Sigmoid colon (tissue), 7 donors: ENCODE data around the gene PSMD7. TPM values are rescaled to one million over a fixed set of nuclear protein-coding genes. Genes with fewer than 3 reads are reported as not detected.

Source experiments
- DNase-seq: peaks from one replicate; pipeline ENCODE4 v3.0.0-alpha.2; 2019
- H3K27ac ChIP-seq, 4 donors: fragments of 200-600 bp; sonication (generic); one replicate each; pipeline ENCODE4 v1.5.1; 2016 to 2019; ENCODE audit warnings: mild to moderate bottlenecking in 1 of 4
- H3K27me3 ChIP-seq, 3 donors: fragments of 200-600 bp; sonication (generic); one replicate each; pipeline ENCODE4 v1.5.1; 2019; ENCODE audit warnings: mild to moderate bottlenecking in 1 of 3
- H3K36me3 ChIP-seq, 4 donors: fragments of 200-600 bp; sonication (generic); one replicate each; pipeline ENCODE4 v1.5.1; 2016 to 2019
- H3K4me1 ChIP-seq, 4 donors: fragments of 200-600 bp; sonication (generic); one replicate each; pipeline ENCODE4 v1.5.1; 2017 to 2019
- H3K4me3 ChIP-seq, 4 donors: fragments of 200-600 bp; sonication (generic); one replicate each; pipeline ENCODE4 v1.5.1; 2017 to 2019; ENCODE audit warnings: mild to moderate bottlenecking in 2 of 4, moderate library complexity in 1 of 4
- H3K9me3 ChIP-seq, 4 donors: fragments of 200-600 bp in 3 of 4; sonication (generic) in 3 of 4; one replicate each; pipeline versions ENCODE4 v1.5.1 to v1.6.1; 2013 to 2019
- EP300 ChIP-seq, 4 donors: sonication (generic); formaldehyde crosslinking; IDR thresholded peaks; one replicate each; pipeline ENCODE4 v1.6.1; 2017; ENCODE audit warnings: antibody characterized with exemption in 4 of 4
- POLR2A ChIP-seq, 2 donors: fragments of 450-650 bp; IDR thresholded peaks; one replicate each; pipeline ENCODE4 v1.6.1; 2016; ENCODE audit warnings: antibody characterized with exemption in 2 of 2, mild to moderate bottlenecking in 2 of 2, moderate library complexity in 2 of 2
- POLR2AphosphoS5 ChIP-seq, 4 donors: sonication (generic); formaldehyde crosslinking; IDR thresholded peaks; one replicate each; pipeline ENCODE4 v1.6.1; 2017; ENCODE audit warnings: antibody characterized with exemption in 4 of 4
- WGBS, 2 donors: extraction: QIAGEN DNeasy Blood & Tissue Kit; methylation state at CpG; one replicate each; pipeline ENCODE4 v1.1.7; 2013; 5-methylcytosine and 5-hydroxymethylcytosine counted together
- intact Hi-C: fragments of 100-400 bp; cut with DNase I; formaldehyde crosslinking; loops from one replicate; pipeline ENCODE4 v1.15.1; 2023
- polyA plus RNA-seq, 3 donors: library from polyadenylated mRNA; stranded (reverse); fragments of 200-250 nt; gene quantifications; one replicate each; pipeline ENCODE4 v1.2.3, GENCODE V29; 2013
- total RNA-seq, 4 donors: library from RNA; depleted of rRNA; stranded (reverse); fragments of >200 nt; gene quantifications; one replicate each; pipeline ENCODE4 v1.1.0, GENCODE V29; 2016
- TF ChIP-seq, protein P1 (sequence below), 4 experiments: fragments of 450-650 bp in 3 of 4; fragments of 200-600 bp in 1 of 4; IDR thresholded peaks; one replicate each; pipeline ENCODE4 v1.5.1; 2016 to 2019; ENCODE audit warnings: antibody characterized with exemption in 4 of 4, mild to moderate bottlenecking in 3 of 4, moderate library complexity in 2 of 4
- donor health status: healthy with polysubstance abuse.
- donor health status: Bipolar disorder and iron deficiency.
- donor health status: healthy.

The PSMD7 gene
- total and polyA plus RNA-seq, 7 donors: 62.9 to 160 (median 85.1) TPM

DNA sequence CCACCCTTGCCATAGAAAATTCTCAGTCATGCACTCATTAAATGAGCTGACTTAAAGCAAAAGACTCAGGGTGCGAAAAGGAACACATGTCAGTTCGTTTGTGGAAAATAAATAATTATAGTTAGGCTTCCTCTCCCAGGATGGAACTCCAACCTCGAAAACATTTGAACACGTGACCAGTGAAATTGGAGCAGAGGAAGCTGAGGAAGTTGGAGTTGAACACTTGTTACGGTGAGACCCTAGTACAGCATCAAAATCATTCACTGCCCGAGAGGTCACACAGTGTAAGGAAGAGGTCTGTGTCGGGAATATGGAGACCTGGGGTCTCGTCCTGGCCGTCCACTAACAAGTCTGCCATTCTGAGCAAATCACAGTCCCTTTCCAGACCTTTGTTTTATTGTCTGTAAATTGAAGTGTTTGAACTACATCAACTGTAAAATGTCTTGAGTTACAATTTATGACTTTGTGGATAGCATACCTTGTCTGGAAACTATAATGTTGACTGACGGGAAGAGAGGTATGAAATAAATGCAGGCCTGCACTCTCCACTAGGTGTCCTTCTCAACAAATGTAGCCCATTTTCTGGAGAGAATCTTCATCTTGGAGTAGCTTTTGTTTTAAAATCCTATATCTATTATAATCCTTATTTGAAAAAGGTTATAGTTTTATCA lies 7.7 kb downstream of the PSMD7 start:
- Histone ChIP-seq H3K36me3 (peaks cover 49 to 83% (median 71%) of the 10 kb centered on the region in 4 donors), H3K27me3 (no peaks in the 10 kb centered on the region), H3K27ac (no peak overlapping the region), H3K4me1 (peaks cover 0 to 8% (median 4%) of the 10 kb centered on the region in 4 donors), H3K4me3 (no peak overlapping the region), H3K9me3 (no peaks in the 10 kb centered on the region)
- TF ChIP-seq, protein P1, sequence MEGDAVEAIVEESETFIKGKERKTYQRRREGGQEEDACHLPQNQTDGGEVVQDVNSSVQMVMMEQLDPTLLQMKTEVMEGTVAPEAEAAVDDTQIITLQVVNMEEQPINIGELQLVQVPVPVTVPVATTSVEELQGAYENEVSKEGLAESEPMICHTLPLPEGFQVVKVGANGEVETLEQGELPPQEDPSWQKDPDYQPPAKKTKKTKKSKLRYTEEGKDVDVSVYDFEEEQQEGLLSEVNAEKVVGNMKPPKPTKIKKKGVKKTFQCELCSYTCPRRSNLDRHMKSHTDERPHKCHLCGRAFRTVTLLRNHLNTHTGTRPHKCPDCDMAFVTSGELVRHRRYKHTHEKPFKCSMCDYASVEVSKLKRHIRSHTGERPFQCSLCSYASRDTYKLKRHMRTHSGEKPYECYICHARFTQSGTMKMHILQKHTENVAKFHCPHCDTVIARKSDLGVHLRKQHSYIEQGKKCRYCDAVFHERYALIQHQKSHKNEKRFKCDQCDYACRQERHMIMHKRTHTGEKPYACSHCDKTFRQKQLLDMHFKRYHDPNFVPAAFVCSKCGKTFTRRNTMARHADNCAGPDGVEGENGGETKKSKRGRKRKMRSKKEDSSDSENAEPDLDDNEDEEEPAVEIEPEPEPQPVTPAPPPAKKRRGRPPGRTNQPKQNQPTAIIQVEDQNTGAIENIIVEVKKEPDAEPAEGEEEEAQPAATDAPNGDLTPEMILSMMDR (IDR thresholded peaks at IDR 0.05): no peak
- TF ChIP-seq POLR2A (IDR thresholded peaks at IDR 0.05): no peak
- no peak for TF ChIP-seq EP300 (IDR thresholded peaks at IDR 0.05)
- no peak for TF ChIP-seq POLR2AphosphoS5 (IDR thresholded peaks at IDR 0.05)
- DNase-seq: no peak
- intact Hi-C loops: no loop called here
- 63 to 79% methylated on average over 10 of the region's 10 CpGs for WGBS, 2 donors

DNA sequence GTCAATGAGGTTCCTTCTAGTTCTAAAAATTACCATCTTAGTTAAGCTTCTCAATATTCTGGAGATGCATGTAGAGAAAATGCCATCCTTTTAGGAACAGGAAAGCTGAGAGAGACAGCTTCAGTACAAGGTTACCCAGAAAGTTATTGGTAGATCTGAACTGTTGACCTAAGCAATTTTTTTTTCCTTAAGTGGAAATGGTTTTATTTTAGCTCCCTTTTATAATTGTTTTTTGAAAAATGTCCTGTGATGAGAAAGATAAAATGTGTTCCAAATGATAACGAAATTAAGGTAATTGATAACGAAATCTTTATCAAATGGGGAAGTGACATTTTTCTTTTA lies 8.2 kb downstream of the PSMD7 start:
- TF ChIP-seq EP300 (IDR thresholded peaks at IDR 0.05) (no peak), POLR2AphosphoS5 (IDR thresholded peaks at IDR 0.05) (no peak), POLR2A (IDR thresholded peaks at IDR 0.05) (no peak)
- TF ChIP-seq, protein P1 (IDR thresholded peaks at IDR 0.05): no peak
- H3K36me3 ChIP-seq: peaks cover 49 to 79% (median 70%) of the 10 kb centered on the region in 4 donors
- H3K4me3 ChIP-seq: no peak overlapping the region
- H3K27me3 ChIP-seq: no peaks in the 10 kb centered on the region
- no peaks in the 10 kb centered on the region for H3K9me3 ChIP-seq
- peaks cover 0 to 3% (median 0%) of the 10 kb centered on the region in 4 donors for H3K4me1 ChIP-seq
- WGBS, 2 donors: 89 to 90% methylated on average over 2 of the region's 2 CpGs
- no peak for DNase-seq
- intact Hi-C loops: no loop called here
- H3K27ac ChIP-seq: no peak overlapping the region

GRCh38 chr16:74305281-74305680 lies 8.7 kb downstream of the PSMD7 start:
- H3K36me3 ChIP-seq: peaks cover 49 to 74% (median 66%) of the 10 kb centered on the region in 4 donors
- intact Hi-C loops: no loop called here
- no peaks in the 10 kb centered on the region for H3K27me3 ChIP-seq
- no peaks in the 10 kb centered on the region for H3K4me1 ChIP-seq
- H3K27ac ChIP-seq: no peak overlapping the region
- no peaks in the 10 kb centered on the region for H3K9me3 ChIP-seq
- TF ChIP-seq, protein P1 (IDR thresholded peaks at IDR 0.05): no peak
- TF ChIP-seq POLR2AphosphoS5 (IDR thresholded peaks at IDR 0.05) (no peak), POLR2A (IDR thresholded peaks at IDR 0.05) (no peak), EP300 (IDR thresholded peaks at IDR 0.05) (no peak)
- no peak for DNase-seq
- WGBS, 2 donors: 86 to 94% methylated on average over 11 of the region's 11 CpGs
- H3K4me3 ChIP-seq: no peak overlapping the region

DNA sequence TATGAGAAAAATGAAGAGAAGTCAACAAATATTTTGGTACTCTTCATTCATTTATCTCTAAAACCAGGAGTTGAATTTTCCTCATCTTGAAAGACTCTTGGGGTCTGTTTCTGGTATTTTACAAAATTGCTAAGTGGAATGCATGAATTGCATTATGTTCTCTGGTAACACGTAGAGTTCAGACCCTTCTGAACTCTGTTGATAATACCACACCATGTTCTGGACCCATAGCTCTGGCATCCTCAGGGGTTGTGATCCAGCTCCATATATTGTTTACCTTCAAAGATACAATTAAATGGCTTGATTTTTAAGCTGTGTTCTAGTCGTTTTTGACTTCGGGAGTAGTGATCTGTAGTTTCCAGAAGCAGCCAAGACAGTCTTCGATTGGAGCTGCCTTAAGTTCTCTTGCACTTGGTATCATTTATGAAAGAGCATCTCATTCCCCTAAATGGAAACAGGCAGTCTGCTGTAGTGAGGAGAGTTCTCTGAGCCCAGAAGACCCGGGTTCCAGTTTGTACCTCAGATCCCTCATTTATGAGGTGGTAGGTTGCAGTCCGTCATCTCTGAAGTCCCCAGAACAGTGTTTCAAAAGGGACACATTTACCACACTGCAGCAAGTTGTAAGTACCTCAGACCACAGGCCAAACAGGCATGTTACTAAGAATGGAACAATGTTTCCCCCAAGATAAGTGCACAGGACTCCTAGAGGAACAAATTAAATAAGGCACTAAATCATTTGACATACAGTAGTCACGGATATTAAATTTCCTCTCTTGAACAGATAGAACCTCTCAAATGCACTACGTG lies 9.6 kb downstream of the PSMD7 start:
- Histone ChIP-seq H3K27me3 (no peaks in the 10 kb centered on the region), H3K9me3 (no peaks in the 10 kb centered on the region), H3K27ac (no peak overlapping the region), H3K36me3 (peaks cover 46 to 65% (median 59%) of the 10 kb centered on the region in 4 donors), H3K4me1 (no peaks in the 10 kb centered on the region), H3K4me3 (no peak overlapping the region)
- TF ChIP-seq EP300 (IDR thresholded peaks at IDR 0.05) (no peak), POLR2AphosphoS5 (IDR thresholded peaks at IDR 0.05) (peak in 1 of 4 donors; percentile 7)
- no peak for DNase-seq
- intact Hi-C loops: no loop called here
- 71% methylated on average over 8 of the region's 8 CpGs for WGBS, 2 donors

GRCh38 chr16:74307383-74307782 lies 10.8 kb downstream of the PSMD7 start:
- DNase-seq: no peak
- H3K36me3 ChIP-seq: peaks cover 34 to 53% (median 47%) of the 10 kb centered on the region in 4 donors
- no peaks in the 10 kb centered on the region for H3K4me1 ChIP-seq
- no peak for TF ChIP-seq POLR2AphosphoS5 (IDR thresholded peaks at IDR 0.05)
- no peak for TF ChIP-seq EP300 (IDR thresholded peaks at IDR 0.05)
- TF ChIP-seq, protein P1 (IDR thresholded peaks at IDR 0.05): no peak
- TF ChIP-seq POLR2A (IDR thresholded peaks at IDR 0.05): no peak
- no peaks in the 10 kb centered on the region for H3K27me3 ChIP-seq
- intact Hi-C loops: no loop called here
- H3K9me3 ChIP-seq: no peaks in the 10 kb centered on the region
- 96 to 97% methylated on average over 6 of the region's 6 CpGs for WGBS, 2 donors
- no peak overlapping the region for H3K27ac ChIP-seq
- H3K4me3 ChIP-seq: no peak overlapping the region
